GM10266 (cell line): ENCODE data around the gene DENND4A.
"Not testable (repeated sequence)": the region's sequence is repeated elsewhere in the genome, so short reads cannot be mapped to it uniquely, and the experiment has no call there.

Experiments
- DNase-seq: peaks from one replicate; pipeline ENCODE4 v3.0.0; 2012; ENCODE audit errors: extremely low spot score
- CTCF ChIP-seq: IDR thresholded peaks from 2 replicates; pipeline ENCODE4 v1.5.1; 2012; ENCODE audit warnings: mild to moderate bottlenecking, low read depth; ENCODE audit not compliant: control insufficient read depth, insufficient read depth; ENCODE audit errors: missing control alignments

The DENND4A gene

GRCh38 chr15:65812916-65813315 is 20.8 kb upstream of the DENND4A start:
- no peak for DNase-seq

GRCh38 chr15:65812467-65812866 is 20.4 kb upstream of the DENND4A start:
- DNase-seq: no peak

More at GRCh38 chr15:65812916-65813315, 20.8 kb upstream of the DENND4A start:
- TF ChIP-seq CTCF: no peak

GRCh38 chr15:65811835-65812234 is 19.7 kb upstream of the DENND4A start:
- DNase-seq: no peak
- TF ChIP-seq CTCF: no peak

More at GRCh38 chr15:65812467-65812866, 20.4 kb upstream of the DENND4A start:
- no peak for TF ChIP-seq CTCF

GRCh38 chr15:65811011-65811733 is 19.1 kb upstream of the DENND4A start:
- not testable (repeated sequence) for DNase-seq

GRCh38 chr15:65806397-65806796 is 14.3 kb upstream of the DENND4A start:
- DNase-seq: no peak
- TF ChIP-seq CTCF: no peak

GRCh38 chr15:65805019-65805745 is 13.1 kb upstream of the DENND4A start:
- DNase-seq: no peak
- no peak for TF ChIP-seq CTCF

GRCh38 chr15:65804252-65804931 is 12.3 kb upstream of the DENND4A start:
- no peak for TF ChIP-seq CTCF

More at GRCh38 chr15:65804252-65804931, 12.3 kb upstream of the DENND4A start:
- no peak for DNase-seq
